Transverse colon (tissue), 4 donors: ENCODE results near the gene DCAF11. TPM values are rescaled to one million over a fixed set of nuclear protein-coding genes. Genes with fewer than 3 reads are reported as not detected.

Source experiments
- DNase-seq: peaks from one replicate; pipeline ENCODE4 v3.0.0-alpha.2; 2019
- H3K27ac ChIP-seq, 4 donors: fragments of 200-600 bp; sonication (generic); 2 replicates each; pipeline ENCODE4 v1.5.1; 2016 to 2018; ENCODE audit warnings: inconsistent platforms in 4 of 4
- H3K27me3 ChIP-seq: fragments of 200-600 bp; sonication (generic); 2 replicates; pipeline ENCODE4 v1.5.1; 2017; ENCODE audit warnings: inconsistent platforms
- H3K36me3 ChIP-seq, 4 donors: fragments of 200-600 bp; sonication (generic); 2 replicates each; pipeline ENCODE4 v1.5.1; 2017 to 2019; ENCODE audit warnings: inconsistent platforms in 4 of 4
- H3K4me1 ChIP-seq, 4 donors: fragments of 200-600 bp; sonication (generic); 2 replicates each; pipeline ENCODE4 v1.5.1; 2017 to 2020; ENCODE audit warnings: inconsistent platforms in 4 of 4
- H3K4me3 ChIP-seq, 4 donors: fragments of 200-600 bp; sonication (generic); 1 replicate in 1 of 4; 2 replicates in 3 of 4; pipeline versions ENCODE4 v1.5.1 to v1.6.1; 2017 to 2019; ENCODE audit warnings: inconsistent platforms in 4 of 4
- H3K9me3 ChIP-seq, 2 donors: fragments of 200-600 bp; sonication (generic); 2 replicates each; pipeline ENCODE4 v1.5.1; 2017 to 2019; ENCODE audit warnings: inconsistent platforms in 2 of 2
- EP300 ChIP-seq: sonication (generic); formaldehyde crosslinking; IDR thresholded peaks from one replicate; pipeline ENCODE4 v1.6.1; 2017; ENCODE audit warnings: antibody characterized with exemption, low read depth
- POLR2A ChIP-seq: fragments of 450-650 bp; IDR thresholded peaks from one replicate; pipeline ENCODE4 v1.6.1; 2016; ENCODE audit warnings: antibody characterized with exemption, mild to moderate bottlenecking, moderate library complexity
- POLR2AphosphoS5 ChIP-seq, 3 donors: sonication (generic); formaldehyde crosslinking; IDR thresholded peaks; one replicate each; pipeline ENCODE4 v1.6.1; 2016; ENCODE audit warnings: antibody characterized with exemption in 3 of 3
- WGBS, 2 donors: methylation state at CpG; one replicate each; pipeline ENCODE4 v1.1.5; 2018; ENCODE audit warnings: low coverage in 1 of 2; 5-methylcytosine and 5-hydroxymethylcytosine counted together
- in situ Hi-C, 4 donors: fragments of 200-750 bp; cut with MboI; loops; one replicate each; pipeline versions ENCODE4 v1.15.0 to v1.15.1; 2017; ENCODE audit warnings: low sequenced_read_pairs in 3 of 4, low pct_ligation_motif_present in 1 of 4, low pct_unique_long_range_greater_than_20kb in 1 of 4
- intact Hi-C: fragments of 100-400 bp; cut with DNase I; formaldehyde crosslinking; loops from one replicate; pipeline ENCODE4 v1.15.1; 2023; ENCODE audit warnings: low total_unique reads
- total RNA-seq, 4 donors: library from RNA; depleted of rRNA; stranded (reverse); fragments of >200 nt; gene quantifications; one replicate each; pipeline ENCODE4 v1.1.0, GENCODE V29; 2016
- TF ChIP-seq, protein P1 (sequence below), 5 experiments: fragments of 200-600 bp in 3 of 5; fragments of 450-650 bp in 2 of 5; sonication (generic) in 3 of 5; IDR thresholded peaks; 1 replicate in 2 of 5; 2 replicates in 3 of 5; pipeline ENCODE4 v1.5.1; 2016 to 2017; ENCODE audit warnings: antibody characterized with exemption in 5 of 5, inconsistent platforms in 3 of 5, mild to moderate bottlenecking in 2 of 5, moderate library complexity in 1 of 5

DCAF11 gene
- total RNA-seq, 4 donors from 2014 or later: 86.4 to 267 (median 198) TPM

DNA sequence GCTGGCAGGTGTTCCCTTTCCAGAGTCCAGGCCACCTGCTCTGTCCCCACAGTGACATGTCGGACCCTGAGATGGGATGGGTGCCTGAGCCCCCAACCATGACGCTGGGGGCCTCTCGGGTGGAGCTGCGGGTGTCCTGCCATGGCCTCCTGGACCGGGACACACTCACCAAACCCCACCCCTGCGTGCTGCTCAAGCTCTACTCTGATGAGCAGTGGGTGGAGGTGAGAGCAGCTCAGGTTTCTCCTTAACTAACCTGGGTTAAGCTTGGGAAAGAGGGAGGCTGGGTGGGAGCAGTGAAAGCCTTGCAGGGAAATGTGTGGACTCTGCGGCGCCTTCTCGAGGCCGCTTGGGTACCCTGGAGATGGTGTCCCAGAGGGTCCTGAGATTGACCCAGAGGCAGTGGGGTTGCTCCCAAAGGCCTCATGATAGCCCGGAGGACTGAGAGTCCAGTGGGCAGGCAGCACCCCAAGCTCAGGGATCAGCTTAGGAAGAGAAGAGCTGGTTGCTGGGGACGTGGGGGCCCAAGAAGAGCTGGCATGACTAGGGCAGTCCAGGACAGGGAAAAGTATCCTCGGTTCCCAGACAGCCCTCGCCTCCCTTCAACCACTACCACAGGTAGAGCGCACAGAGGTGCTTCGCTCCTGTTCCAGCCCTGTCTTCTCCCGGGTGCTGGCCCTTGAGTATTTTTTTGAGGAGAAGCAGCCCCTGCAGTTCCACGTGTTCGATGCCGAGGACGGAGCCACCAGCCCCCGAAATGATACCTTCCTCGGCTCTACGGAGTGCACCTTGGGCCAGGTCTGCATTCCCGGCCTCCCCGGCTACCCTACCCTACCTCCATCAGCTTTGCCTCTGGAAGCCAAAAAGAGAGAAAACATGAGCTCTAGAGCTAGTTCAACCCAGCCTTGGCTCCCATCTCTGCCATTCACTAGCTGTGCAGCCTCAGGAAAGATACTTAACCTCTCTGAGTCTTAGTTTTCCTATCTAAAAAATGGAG is 41.4 kb upstream of the DCAF11 start:
- no peaks in the 10 kb centered on the region for H3K36me3 ChIP-seq
- in situ Hi-C loops (no loop called here), intact Hi-C loops (no loop called here)
- no peak for TF ChIP-seq POLR2AphosphoS5 (IDR thresholded peaks at IDR 0.05)
- TF ChIP-seq, protein P1, sequence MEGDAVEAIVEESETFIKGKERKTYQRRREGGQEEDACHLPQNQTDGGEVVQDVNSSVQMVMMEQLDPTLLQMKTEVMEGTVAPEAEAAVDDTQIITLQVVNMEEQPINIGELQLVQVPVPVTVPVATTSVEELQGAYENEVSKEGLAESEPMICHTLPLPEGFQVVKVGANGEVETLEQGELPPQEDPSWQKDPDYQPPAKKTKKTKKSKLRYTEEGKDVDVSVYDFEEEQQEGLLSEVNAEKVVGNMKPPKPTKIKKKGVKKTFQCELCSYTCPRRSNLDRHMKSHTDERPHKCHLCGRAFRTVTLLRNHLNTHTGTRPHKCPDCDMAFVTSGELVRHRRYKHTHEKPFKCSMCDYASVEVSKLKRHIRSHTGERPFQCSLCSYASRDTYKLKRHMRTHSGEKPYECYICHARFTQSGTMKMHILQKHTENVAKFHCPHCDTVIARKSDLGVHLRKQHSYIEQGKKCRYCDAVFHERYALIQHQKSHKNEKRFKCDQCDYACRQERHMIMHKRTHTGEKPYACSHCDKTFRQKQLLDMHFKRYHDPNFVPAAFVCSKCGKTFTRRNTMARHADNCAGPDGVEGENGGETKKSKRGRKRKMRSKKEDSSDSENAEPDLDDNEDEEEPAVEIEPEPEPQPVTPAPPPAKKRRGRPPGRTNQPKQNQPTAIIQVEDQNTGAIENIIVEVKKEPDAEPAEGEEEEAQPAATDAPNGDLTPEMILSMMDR (IDR thresholded peaks at IDR 0.05): no peak
- no peak overlapping the region for H3K27ac ChIP-seq
- peaks cover 0 to 16% (median 9%) of the 10 kb centered on the region in 4 donors for H3K4me1 ChIP-seq
- 83% methylated on average over 24 of the region's 26 CpGs; no CpG with 5 or more reads in 1 of the 2 donors for WGBS, 2 donors
- H3K4me3 ChIP-seq: no peak overlapping the region
- H3K9me3 ChIP-seq: no peaks in the 10 kb centered on the region
- no peak for DNase-seq
- peaks cover 4% of the 10 kb centered on the region for H3K27me3 ChIP-seq

DNA sequence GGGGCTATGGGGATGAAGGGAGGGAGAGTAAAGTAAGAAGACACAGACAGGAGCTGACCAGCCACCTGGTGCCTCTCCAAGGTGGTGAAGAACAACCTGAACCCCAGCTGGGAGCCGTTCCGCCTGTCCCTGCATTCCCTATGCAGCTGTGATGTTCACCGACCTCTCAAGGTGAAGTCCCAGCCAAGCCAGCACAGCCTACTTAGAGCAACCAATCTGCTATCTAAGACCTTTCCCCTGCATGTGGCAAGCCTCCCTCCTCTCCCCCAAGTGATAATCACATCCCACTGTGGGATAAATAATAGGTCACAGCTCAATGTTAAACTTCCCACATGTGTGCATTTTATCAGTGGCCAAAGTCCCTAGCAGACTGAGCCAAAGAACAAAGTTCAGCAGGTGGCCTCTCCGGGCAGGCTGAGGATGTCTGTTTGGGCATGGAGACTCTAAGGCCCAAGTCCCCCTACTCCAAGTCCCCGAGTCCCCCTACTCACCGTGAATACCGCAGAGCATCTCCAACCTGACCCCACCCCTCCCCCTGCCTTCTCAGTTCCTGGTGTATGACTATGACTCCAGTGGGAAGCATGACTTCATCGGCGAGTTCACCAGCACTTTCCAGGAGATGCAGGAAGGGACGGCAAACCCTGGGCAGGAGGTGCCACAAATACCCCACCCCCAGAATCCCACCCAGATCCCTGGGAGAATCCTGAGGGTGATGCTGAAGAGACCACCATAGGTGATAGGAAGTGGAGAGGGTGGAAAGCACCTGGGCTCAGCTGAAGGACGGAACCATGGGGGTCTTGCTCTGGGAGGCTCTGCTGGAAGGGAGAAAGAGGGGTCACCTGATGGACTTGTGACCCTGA is 39.7 kb upstream of the DCAF11 start:
- in situ Hi-C loops: no loop called here
- H3K9me3 ChIP-seq: no peaks in the 10 kb centered on the region
- 60 to 70% methylated on average over 1 to 11 of the region's 11 CpGs for WGBS, 2 donors
- DNase-seq: no peak
- H3K4me1 ChIP-seq: peaks cover 0 to 16% (median 9%) of the 10 kb centered on the region in 4 donors
- H3K27me3 ChIP-seq: peaks cover 4% of the 10 kb centered on the region
- no peak overlapping the region for H3K27ac ChIP-seq
- H3K36me3 ChIP-seq: no peaks in the 10 kb centered on the region
- H3K4me3 ChIP-seq: no peak overlapping the region
- TF ChIP-seq, protein P1 (IDR thresholded peaks at IDR 0.05): no peak
- TF ChIP-seq EP300: no peak
- no peak for TF ChIP-seq POLR2AphosphoS5 (IDR thresholded peaks at IDR 0.05)
- no peak for TF ChIP-seq POLR2A
- intact Hi-C loops: no loop called here

DNA sequence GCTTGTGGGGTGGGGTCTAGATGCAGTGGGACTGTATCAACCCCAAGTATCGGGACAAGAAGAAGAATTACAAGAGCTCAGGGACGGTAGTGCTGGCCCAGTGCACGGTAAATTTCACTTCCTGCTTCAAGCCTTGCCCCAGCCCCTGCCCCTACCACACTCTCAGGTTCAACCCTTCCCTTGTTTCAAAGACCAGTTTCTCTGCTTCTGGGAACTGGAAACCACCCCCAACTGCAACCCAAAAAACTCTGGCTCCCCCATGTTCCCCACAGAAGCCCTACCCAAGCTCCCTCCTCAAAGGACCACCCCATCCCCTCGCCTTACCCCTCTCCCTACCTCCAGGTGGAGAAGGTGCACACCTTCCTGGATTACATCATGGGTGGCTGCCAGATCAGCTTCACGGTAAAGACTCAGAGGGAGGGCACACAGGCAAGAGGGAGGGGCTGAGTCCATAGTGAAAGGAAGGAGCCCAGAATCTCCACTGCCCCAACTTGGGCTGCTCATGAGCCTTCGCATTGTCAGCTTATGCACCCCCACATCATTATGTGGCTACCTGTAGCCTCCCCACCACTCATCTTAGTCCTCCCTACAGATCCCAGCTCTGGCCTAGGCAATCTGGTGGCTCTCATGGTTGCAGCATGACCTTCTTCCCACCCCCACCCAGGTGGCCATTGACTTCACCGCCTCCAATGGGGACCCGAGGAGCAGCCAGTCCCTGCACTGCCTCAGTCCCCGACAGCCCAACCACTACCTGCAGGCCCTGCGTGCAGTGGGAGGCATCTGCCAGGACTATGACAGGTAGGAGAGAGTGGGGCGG is 38.9 kb upstream of the DCAF11 start:
- Histone ChIP-seq H3K9me3 (no peaks in the 10 kb centered on the region), H3K4me1 (peaks cover 0 to 19% (median 13%) of the 10 kb centered on the region in 4 donors), H3K36me3 (no peaks in the 10 kb centered on the region), H3K27ac (no peak overlapping the region), H3K27me3 (peaks cover 4% of the 10 kb centered on the region), H3K4me3 (no peak overlapping the region)
- no peak for DNase-seq
- in situ Hi-C loops: no loop called here
- intact Hi-C loops: no loop called here
- 43 to 63% methylated on average over 2 to 11 of the region's 11 CpGs for WGBS, 2 donors
- TF ChIP-seq EP300 (no peak), POLR2A (no peak), POLR2AphosphoS5 (IDR thresholded peaks at IDR 0.05) (no peak)
- TF ChIP-seq, protein P1 (IDR thresholded peaks at IDR 0.05): no peak
